DND-41 (cell line): Measurements from ENCODE around the gene ST6GALNAC4.

Experiments
- EZH2 ChIP-seq: IDR thresholded peaks from 3 replicates; pipeline ENCODE4 v1.6.1; 2012; ENCODE audit warnings: borderline replicate concordance, low read depth, mild to moderate bottlenecking, moderate library complexity, low read length, inconsistent platforms; ENCODE audit not compliant: severe bottlenecking
- TF ChIP-seq, protein P1 (sequence below): IDR thresholded peaks from 2 replicates; pipeline ENCODE4 v1.5.1; 2012; ENCODE audit warnings: borderline replicate concordance, low read length, moderate library complexity, mild to moderate bottlenecking; ENCODE audit not compliant: poor library complexity, severe bottlenecking; ENCODE audit errors: extremely low read depth

GRCh38 chr9:127945942-127946341 lies 29.1 kb upstream of the ST6GALNAC4 start:
- TF ChIP-seq, protein P1, sequence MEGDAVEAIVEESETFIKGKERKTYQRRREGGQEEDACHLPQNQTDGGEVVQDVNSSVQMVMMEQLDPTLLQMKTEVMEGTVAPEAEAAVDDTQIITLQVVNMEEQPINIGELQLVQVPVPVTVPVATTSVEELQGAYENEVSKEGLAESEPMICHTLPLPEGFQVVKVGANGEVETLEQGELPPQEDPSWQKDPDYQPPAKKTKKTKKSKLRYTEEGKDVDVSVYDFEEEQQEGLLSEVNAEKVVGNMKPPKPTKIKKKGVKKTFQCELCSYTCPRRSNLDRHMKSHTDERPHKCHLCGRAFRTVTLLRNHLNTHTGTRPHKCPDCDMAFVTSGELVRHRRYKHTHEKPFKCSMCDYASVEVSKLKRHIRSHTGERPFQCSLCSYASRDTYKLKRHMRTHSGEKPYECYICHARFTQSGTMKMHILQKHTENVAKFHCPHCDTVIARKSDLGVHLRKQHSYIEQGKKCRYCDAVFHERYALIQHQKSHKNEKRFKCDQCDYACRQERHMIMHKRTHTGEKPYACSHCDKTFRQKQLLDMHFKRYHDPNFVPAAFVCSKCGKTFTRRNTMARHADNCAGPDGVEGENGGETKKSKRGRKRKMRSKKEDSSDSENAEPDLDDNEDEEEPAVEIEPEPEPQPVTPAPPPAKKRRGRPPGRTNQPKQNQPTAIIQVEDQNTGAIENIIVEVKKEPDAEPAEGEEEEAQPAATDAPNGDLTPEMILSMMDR: no peak
- TF ChIP-seq EZH2: no peak
